Thyroid gland (tissue), 4 donors: ENCODE data around the gene CLMP. TPM values are rescaled to one million over a fixed set of nuclear protein-coding genes. Genes with fewer than 3 reads are reported as not detected.

Experiments
- DNase-seq, 2 donors: peaks; one replicate each; pipeline ENCODE4 v3.0.0-alpha.2; 2019
- H3K27ac ChIP-seq, 3 donors: fragments of 200-600 bp; sonication (generic); 1 replicate in 2 of 3; 2 replicates in 1 of 3; pipeline ENCODE4 v1.5.1; 2016 to 2019; ENCODE audit warnings: mild to moderate bottlenecking in 1 of 3, moderate library complexity in 1 of 3
- H3K27me3 ChIP-seq: fragments of 200-600 bp; sonication (generic); one replicate; pipeline ENCODE4 v1.5.1; 2019
- H3K36me3 ChIP-seq, 2 donors: fragments of 200-600 bp; sonication (generic); one replicate each; pipeline ENCODE4 v1.5.1; 2016 to 2019
- H3K4me1 ChIP-seq, 2 donors: fragments of 200-600 bp; sonication (generic); one replicate each; pipeline ENCODE4 v1.5.1; 2017 to 2019
- H3K4me3 ChIP-seq, 3 donors: fragments of 200-600 bp; sonication (generic); replicated peaks in 1 of 3; 1 replicate in 2 of 3; 2 replicates in 1 of 3; pipeline ENCODE4 v1.5.1; 2016; ENCODE audit warnings: mild to moderate bottlenecking in 1 of 3
- H3K9me3 ChIP-seq: fragments of 200-600 bp; sonication (generic); one replicate; pipeline ENCODE4 v1.5.1; 2017
- POLR2A ChIP-seq, 2 donors: fragments of 450-650 bp; IDR thresholded peaks; one replicate each; pipeline ENCODE4 v1.6.1; 2017; ENCODE audit warnings: antibody characterized with exemption in 2 of 2, mild to moderate bottlenecking in 2 of 2, moderate library complexity in 1 of 2
- WGBS, 2 donors: methylation state at CpG; one replicate each; pipeline ENCODE4 v1.1.5; 2017; 5-methylcytosine and 5-hydroxymethylcytosine counted together
- intact Hi-C: fragments of 100-400 bp; cut with DNase I; formaldehyde crosslinking; loops from one replicate; pipeline ENCODE4 v1.15.1; 2023
- total RNA-seq, 4 donors: library from RNA; depleted of rRNA; stranded (reverse); fragments of >200 nt; gene quantifications; one replicate each; pipeline ENCODE4 v1.2.3, GENCODE V29; 2016
- TF ChIP-seq, protein P1 (sequence below), 6 experiments: fragments of 200-600 bp in 3 of 6; fragments of 450-650 bp in 3 of 6; sonication (generic) in 3 of 6; IDR thresholded peaks; one replicate each; pipeline ENCODE4 v1.5.1; 2016 to 2019; ENCODE audit warnings: antibody characterized with exemption in 6 of 6, mild to moderate bottlenecking in 2 of 6, inconsistent platforms in 1 of 6, moderate library complexity in 1 of 6

Gene CLMP
- total RNA-seq, 4 donors from 2014 or later: 4.9 to 13.2 (median 9.3) TPM

DNA sequence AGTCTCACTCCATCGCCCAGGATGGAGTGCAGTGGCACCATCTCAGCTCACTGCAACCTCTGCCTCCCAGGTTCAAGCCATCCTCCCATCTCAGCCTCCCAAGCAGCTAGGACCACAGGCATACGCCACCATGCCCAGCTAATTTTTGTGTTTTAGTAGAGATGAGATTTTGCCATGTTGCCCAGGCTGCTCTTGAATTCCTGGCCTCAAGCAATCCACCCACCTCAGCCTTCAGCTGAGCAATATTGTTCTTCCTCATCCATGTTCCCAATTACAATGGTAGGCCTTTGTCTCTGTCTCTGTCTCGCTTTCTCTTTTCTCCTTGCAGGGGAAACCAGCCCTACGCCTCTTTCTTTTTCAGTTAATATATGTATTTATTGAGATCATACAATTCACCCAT lies 143.4 kb downstream of the CLMP start:
- no peaks in the 10 kb centered on the region for H3K9me3 ChIP-seq
- intact Hi-C loops: no loop called here
- no peak for DNase-seq
- TF ChIP-seq POLR2A (IDR thresholded peaks at IDR 0.05): no peak
- TF ChIP-seq, protein P1, sequence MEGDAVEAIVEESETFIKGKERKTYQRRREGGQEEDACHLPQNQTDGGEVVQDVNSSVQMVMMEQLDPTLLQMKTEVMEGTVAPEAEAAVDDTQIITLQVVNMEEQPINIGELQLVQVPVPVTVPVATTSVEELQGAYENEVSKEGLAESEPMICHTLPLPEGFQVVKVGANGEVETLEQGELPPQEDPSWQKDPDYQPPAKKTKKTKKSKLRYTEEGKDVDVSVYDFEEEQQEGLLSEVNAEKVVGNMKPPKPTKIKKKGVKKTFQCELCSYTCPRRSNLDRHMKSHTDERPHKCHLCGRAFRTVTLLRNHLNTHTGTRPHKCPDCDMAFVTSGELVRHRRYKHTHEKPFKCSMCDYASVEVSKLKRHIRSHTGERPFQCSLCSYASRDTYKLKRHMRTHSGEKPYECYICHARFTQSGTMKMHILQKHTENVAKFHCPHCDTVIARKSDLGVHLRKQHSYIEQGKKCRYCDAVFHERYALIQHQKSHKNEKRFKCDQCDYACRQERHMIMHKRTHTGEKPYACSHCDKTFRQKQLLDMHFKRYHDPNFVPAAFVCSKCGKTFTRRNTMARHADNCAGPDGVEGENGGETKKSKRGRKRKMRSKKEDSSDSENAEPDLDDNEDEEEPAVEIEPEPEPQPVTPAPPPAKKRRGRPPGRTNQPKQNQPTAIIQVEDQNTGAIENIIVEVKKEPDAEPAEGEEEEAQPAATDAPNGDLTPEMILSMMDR (IDR thresholded peaks at IDR 0.05): no peak
- no peak overlapping the region for H3K4me3 ChIP-seq
- no peaks in the 10 kb centered on the region for H3K27me3 ChIP-seq
- H3K4me1 ChIP-seq: peaks cover 0 to 6% of the 10 kb centered on the region in 2 donors
- H3K36me3 ChIP-seq: peaks cover 16 to 17% of the 10 kb centered on the region in 2 donors
- 93 to 96% methylated on average over 4 of the region's 4 CpGs for WGBS, 2 donors
- H3K27ac ChIP-seq: no peak overlapping the region

DNA sequence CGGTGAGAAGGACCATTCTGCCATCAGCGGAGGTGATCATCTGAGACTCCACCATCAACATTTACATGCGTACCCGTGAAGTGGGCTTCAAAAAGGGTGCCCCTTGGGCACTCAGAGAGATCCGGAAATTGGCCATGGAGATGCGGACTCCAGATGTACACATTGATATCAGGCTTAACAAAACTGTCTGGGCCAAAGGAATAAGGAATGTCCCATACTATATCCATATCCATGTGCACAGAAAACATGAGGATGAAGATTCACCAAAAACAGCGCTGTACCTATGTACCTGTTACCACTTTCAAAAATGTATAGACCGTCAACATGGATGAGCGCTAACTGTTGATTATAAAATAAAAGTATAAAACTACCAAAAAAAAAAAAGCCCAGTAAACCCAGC lies 143.9 kb downstream of the CLMP start:
- intact Hi-C loops: no loop called here
- no peak for DNase-seq
- WGBS, 2 donors: 96 to 97% methylated on average over 9 of the region's 9 CpGs
- Histone ChIP-seq H3K4me1 (peaks cover 0 to 2% of the 10 kb centered on the region in 2 donors), H3K27me3 (no peaks in the 10 kb centered on the region), H3K9me3 (no peaks in the 10 kb centered on the region), H3K4me3 (no peak overlapping the region), H3K36me3 (peaks cover 11 to 13% of the 10 kb centered on the region in 2 donors), H3K27ac (no peak overlapping the region)
- TF ChIP-seq POLR2A (IDR thresholded peaks at IDR 0.05): no peak
- TF ChIP-seq, protein P1 (IDR thresholded peaks at IDR 0.05): no peak

DNA sequence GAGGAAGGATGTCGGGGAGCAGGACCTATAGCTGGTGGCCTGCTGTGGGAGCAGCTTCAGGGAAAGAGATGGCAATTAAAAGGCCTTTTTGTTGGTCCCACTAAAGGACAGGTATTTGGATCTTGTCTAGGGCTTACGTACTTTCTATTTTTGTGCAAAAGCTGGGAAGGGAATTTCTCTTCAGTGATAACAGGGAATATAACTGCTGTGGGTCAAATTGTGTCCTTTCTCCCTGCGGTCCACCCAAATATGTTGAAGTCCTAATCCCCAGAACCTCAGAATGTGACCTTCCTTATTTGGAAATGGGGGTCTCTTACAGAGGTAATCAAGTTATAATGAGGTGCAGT lies 147.1 kb downstream of the CLMP start:
- TF ChIP-seq POLR2A (IDR thresholded peaks at IDR 0.05): no peak
- TF ChIP-seq, protein P1 (IDR thresholded peaks at IDR 0.05): no peak
- no peak for DNase-seq
- H3K9me3 ChIP-seq: no peaks in the 10 kb centered on the region
- no peaks in the 10 kb centered on the region for H3K27me3 ChIP-seq
- no peak overlapping the region for H3K27ac ChIP-seq
- intact Hi-C loops: no loop called here
- no peaks in the 10 kb centered on the region for H3K4me1 ChIP-seq
- H3K4me3 ChIP-seq: no peak overlapping the region
- no peaks in the 10 kb centered on the region for H3K36me3 ChIP-seq
- 91 to 94% methylated on average over 3 of the region's 3 CpGs for WGBS, 2 donors

DNA sequence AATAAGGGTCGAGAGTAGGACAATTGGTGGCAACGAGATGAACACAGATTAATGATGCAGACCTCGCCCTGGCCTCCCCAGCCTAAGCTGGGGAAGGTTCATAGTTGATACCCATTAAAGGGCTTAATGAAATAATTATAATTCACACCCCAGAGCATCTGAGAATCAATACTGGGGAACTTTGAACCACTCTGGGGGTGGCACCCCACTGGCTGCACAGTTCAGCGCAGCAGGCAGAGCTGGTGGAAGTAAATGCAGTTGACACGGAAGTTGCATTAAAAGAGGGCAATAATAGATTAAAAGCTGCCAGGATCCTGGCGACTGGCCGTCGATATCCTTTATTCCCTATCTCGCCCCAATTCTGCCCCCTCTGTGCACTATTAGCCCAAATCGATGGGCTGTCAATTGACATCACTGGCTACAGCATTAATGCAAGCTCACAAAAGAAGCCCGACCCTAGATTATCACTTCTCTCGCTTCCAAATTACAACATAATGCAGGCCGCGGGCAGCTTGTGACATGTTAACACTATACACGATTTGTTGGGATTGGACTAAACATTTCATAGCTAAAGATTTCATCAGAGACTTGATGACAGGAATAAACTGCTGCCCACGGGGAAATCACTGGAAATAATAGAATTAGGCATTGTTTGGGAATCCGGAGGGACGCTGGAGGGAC lies 147.6 kb downstream of the CLMP start:
- DNase-seq: no peak

More for the DNA sequence above, 147.6 kb downstream of the CLMP start:
- no peak for TF ChIP-seq POLR2A (IDR thresholded peaks at IDR 0.05)
- TF ChIP-seq, protein P1 (IDR thresholded peaks at IDR 0.05): no peak
- H3K4me1 ChIP-seq: no peaks in the 10 kb centered on the region
- no peak overlapping the region for H3K4me3 ChIP-seq
- H3K9me3 ChIP-seq: no peaks in the 10 kb centered on the region
- intact Hi-C loops: no loop called here
- H3K27ac ChIP-seq: no peak overlapping the region
- 84 to 86% methylated on average over 18 of the region's 18 CpGs for whole genome bisulfite sequencing, 2 donors
- no peaks in the 10 kb centered on the region for H3K27me3 ChIP-seq
- H3K36me3 ChIP-seq: no peaks in the 10 kb centered on the region
